HCT116 (cell line): ENCODE results near the gene G6PC3. TPM values are rescaled to one million over a fixed set of nuclear protein-coding genes. Genes with fewer than 3 reads are reported as not detected.

Experiments
- ATAC-seq: fragments of 200-7000 bp; cut with Tn5 transposase; 2 replicates; pipeline ENCODE4 v1.9.1; 2020; ENCODE audit warnings: mild to moderate bottlenecking, moderate library complexity
- BruUV-seq: library from RNA; stranded (reverse); fragments of 400-500 nt; replicated peaks from 2 replicates; lab custom pipeline; 2021; lab: Mats Ljungman, UMichigan
- CTCF ChIA-PET: fragments of 300-600 bp; sonication (Branson Sonifier 250); formaldehyde crosslinking; loops from one replicate; lab custom pipeline; 2021; ENCODE audit warnings: antibody characterized with exemption; lab: Charles Lee
- POLR2A ChIA-PET: fragments of 300-600, 350-600 bp; sonication (Branson Sonifier 250); formaldehyde crosslinking; loops from one replicate; lab custom pipeline; 2021; ENCODE audit warnings: antibody characterized with exemption; lab: Charles Lee
- RAD21 ChIA-PET, 2 experiments: fragments of 300-600 bp; sonication (Branson Sonifier 250); formaldehyde crosslinking; loops; one replicate each; lab custom pipeline; 2023; ENCODE audit warnings: low total read pairs in 2 of 2; ENCODE audit not compliant: uncharacterized antibody in 2 of 2, unreplicated experiment in 2 of 2, low non-redundant PET in 1 of 2; lab: Charles Lee
- DNase-seq: peaks from one replicate; pipeline ENCODE4 v3.0.0-alpha.2; 2010; ENCODE audit warnings: low read depth, low spot score
- H2AFZ ChIP-seq: fragments of 200-600 bp; shearing (Covaris generic), sonication (generic); 2 replicates; pipeline ENCODE4 v1.6.1; 2017; ENCODE audit warnings: low read depth, mixed run types, mixed read lengths, antibody characterized with exemption, low read length; ENCODE audit not compliant: poor library complexity, severe bottlenecking
- H3K27ac ChIP-seq: 2 replicates; pipeline ENCODE4 v1.5.1; 2012; ENCODE audit warnings: low read depth, low read length
- H3K27me3 ChIP-seq: fragments of 200-600 bp; sonication (generic); 2 replicates; pipeline ENCODE4 v1.6.1; 2016; ENCODE audit warnings: mixed run types, low read length, mixed read lengths; ENCODE audit not compliant: insufficient read depth
- H3K36me3 ChIP-seq, 2 experiments: fragments of 200-500 bp in 1 of 2; fragments of 200-600 bp in 1 of 2; sonication (Bioruptor generic) in 1 of 2; sonication (generic) in 1 of 2; 2 replicates each; pipeline versions ENCODE4 v1.5.1 to v1.6.1; 2014 to 2016; ENCODE audit warnings: low read length in 2 of 2, inconsistent platforms in 1 of 2, mixed read lengths in 1 of 2, mixed run types in 1 of 2; ENCODE audit not compliant: insufficient read depth in 2 of 2, control insufficient read depth in 1 of 2
- H3K4me1 ChIP-seq, 2 experiments: fragments of 200-600 bp in 1 of 2; sonication (generic) in 1 of 2; 2 replicates each; pipeline versions ENCODE4 v1.5.1 to v1.6.1; 2012 to 2017; ENCODE audit warnings: low read length in 2 of 2, inconsistent platforms in 1 of 2, mild to moderate bottlenecking in 1 of 2, mixed read lengths in 1 of 2, mixed run types in 1 of 2, moderate library complexity in 1 of 2; ENCODE audit not compliant: insufficient read depth in 2 of 2, control insufficient read depth in 1 of 2
- H3K4me2 ChIP-seq: fragments of 200-600 bp; sonication (generic); 2 replicates; pipeline ENCODE4 v1.6.1; 2017; ENCODE audit warnings: mixed run types, low read length, mixed read lengths
- H3K4me3 ChIP-seq, 2 experiments: fragments of 200-600 bp in 1 of 2; sonication (generic) in 1 of 2; replicated peaks in 1 of 2; 2 replicates each; pipeline ENCODE4 v1.5.1; 2011 to 2016; ENCODE audit warnings: low read length in 2 of 2, control low read depth in 1 of 2, low read depth in 1 of 2, mild to moderate bottlenecking in 1 of 2, mixed read lengths in 1 of 2, mixed run types in 1 of 2
- H3K79me2 ChIP-seq: fragments of 200-600 bp; sonication (generic); 2 replicates; pipeline ENCODE4 v1.6.1; 2017; ENCODE audit warnings: mild to moderate bottlenecking, mixed run types, low read length, moderate library complexity, mixed read lengths; ENCODE audit not compliant: insufficient read depth
- H3K9ac ChIP-seq: fragments of 200-600 bp; sonication (generic); 2 replicates; pipeline ENCODE4 v1.6.1; 2016; ENCODE audit warnings: low read length, mixed read lengths
- H3K9me2 ChIP-seq: fragments of 200-600 bp; sonication (generic), shearing (Covaris generic); 2 replicates; pipeline ENCODE4 v1.6.1; 2017; ENCODE audit warnings: mixed run types, mild to moderate bottlenecking, moderate library complexity; ENCODE audit not compliant: insufficient read depth
- H3K9me3 ChIP-seq, 2 experiments: fragments of 200-500 bp in 1 of 2; fragments of 200-600 bp in 1 of 2; sonication (Bioruptor generic) in 1 of 2; sonication (generic) in 1 of 2; 2 replicates each; pipeline ENCODE4 v1.6.1; 2014 to 2017; ENCODE audit warnings: low read length in 2 of 2, mixed read lengths in 2 of 2, inconsistent platforms in 1 of 2, low read depth in 1 of 2, mild to moderate bottlenecking in 1 of 2, mixed run types in 1 of 2, moderate library complexity in 1 of 2; ENCODE audit not compliant: control insufficient read depth in 1 of 2, insufficient read depth in 1 of 2
- H4K20me1 ChIP-seq: fragments of 200-600 bp; sonication (generic), shearing (Covaris generic); 2 replicates; pipeline ENCODE4 v1.6.1; 2017; ENCODE audit warnings: mixed run types, mild to moderate bottlenecking, moderate library complexity; ENCODE audit not compliant: insufficient read depth
- EGR1 ChIP-seq: IDR thresholded peaks from 2 replicates; pipeline ENCODE4 v1.6.1; 2012; ENCODE audit warnings: low read depth
- ELF1 ChIP-seq: IDR thresholded peaks from 2 replicates; pipeline ENCODE4 v1.6.1; 2012; ENCODE audit warnings: low read depth, borderline replicate concordance
- EZH2phosphoT487 ChIP-seq: fragments of 200-600 bp; IDR thresholded peaks from 2 replicates; pipeline ENCODE4 v1.6.1; 2018; ENCODE audit warnings: antibody characterized with exemption, borderline replicate concordance
- POLR2A ChIP-seq: IDR thresholded peaks from 2 replicates; pipeline ENCODE4 v1.7.0; 2011; ENCODE audit warnings: borderline replicate concordance; ENCODE audit not compliant: insufficient read depth, insufficient read length; ENCODE audit errors: extremely low read depth
- POLR2AphosphoS5 ChIP-seq: IDR thresholded peaks from 2 replicates; pipeline ENCODE4 v1.6.1; 2011; ENCODE audit warnings: mild to moderate bottlenecking, low read depth, low read length, moderate library complexity
- YY1 ChIP-seq: IDR thresholded peaks from 2 replicates; pipeline ENCODE4 v1.6.1; 2011; ENCODE audit warnings: low read length, low read depth, moderate library complexity, mild to moderate bottlenecking; ENCODE audit not compliant: insufficient replicate concordance; ENCODE audit errors: extremely low read depth
- intact Hi-C: fragments of 100-400 bp; cut with micrococcal nuclease; formaldehyde crosslinking; loops from 2 replicates; pipeline ENCODE4 v1.10.0; 2022
- total RNA-seq: library from RNA; stranded (reverse); gene quantifications from one replicate; pipeline ENCODE4 v1.2.1, GENCODE V29; 2021; ENCODE audit not compliant: unreplicated experiment
- TF ChIP-seq, protein P1 (sequence below): IDR thresholded peaks from 2 replicates; pipeline ENCODE4 v1.6.1; 2011; ENCODE audit warnings: mild to moderate bottlenecking, low read length, moderate library complexity; ENCODE audit not compliant: insufficient replicate concordance; ENCODE audit errors: extremely low read depth

Gene G6PC3
- total RNA-seq, 1 experiment from 2014 or later: 50.6 TPM

DNA sequence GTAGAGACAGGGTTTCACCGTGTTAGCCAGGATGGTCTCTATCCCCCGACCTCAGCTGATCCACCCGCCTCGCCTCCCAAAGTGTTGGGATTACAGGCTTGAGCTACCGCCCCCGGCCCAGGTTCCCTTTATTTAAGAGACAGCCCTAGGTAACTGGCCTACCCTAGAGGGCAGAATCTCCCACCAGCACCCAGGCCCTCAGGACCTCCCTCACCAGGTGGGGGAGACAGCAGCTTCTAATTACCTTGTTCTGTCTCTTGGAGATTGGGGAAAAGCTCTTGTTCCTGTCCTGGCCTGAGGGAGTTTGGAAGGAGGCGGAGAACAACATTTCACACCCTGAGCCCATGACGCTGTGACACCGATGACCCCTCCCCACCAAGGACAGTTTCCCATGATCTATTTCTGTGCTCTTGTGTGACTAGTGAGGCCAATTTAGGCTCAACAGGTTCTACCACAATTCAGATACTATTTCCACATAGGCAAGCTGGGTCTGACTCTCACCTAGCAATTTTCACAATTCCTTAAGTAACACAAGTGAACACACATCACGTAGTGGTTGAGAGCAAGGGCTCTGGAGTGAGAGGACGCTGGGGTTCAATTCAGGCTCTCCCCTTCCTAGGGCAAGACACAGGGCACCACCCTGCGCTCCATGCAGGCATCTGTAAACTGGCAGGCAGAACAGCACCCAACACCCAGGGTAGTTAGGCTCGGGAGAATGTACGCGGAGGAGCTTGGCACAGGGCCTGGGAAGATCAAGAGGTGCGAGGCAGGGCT is 32.5 kb downstream of the G6PC3 start:
- TF ChIP-seq ELF1 (no peak), YY1 (no peak), EZH2phosphoT487 (no peak), POLR2AphosphoS5 (no peak), EGR1 (no peak), POLR2A (no peak)
- TF ChIP-seq, protein P1, sequence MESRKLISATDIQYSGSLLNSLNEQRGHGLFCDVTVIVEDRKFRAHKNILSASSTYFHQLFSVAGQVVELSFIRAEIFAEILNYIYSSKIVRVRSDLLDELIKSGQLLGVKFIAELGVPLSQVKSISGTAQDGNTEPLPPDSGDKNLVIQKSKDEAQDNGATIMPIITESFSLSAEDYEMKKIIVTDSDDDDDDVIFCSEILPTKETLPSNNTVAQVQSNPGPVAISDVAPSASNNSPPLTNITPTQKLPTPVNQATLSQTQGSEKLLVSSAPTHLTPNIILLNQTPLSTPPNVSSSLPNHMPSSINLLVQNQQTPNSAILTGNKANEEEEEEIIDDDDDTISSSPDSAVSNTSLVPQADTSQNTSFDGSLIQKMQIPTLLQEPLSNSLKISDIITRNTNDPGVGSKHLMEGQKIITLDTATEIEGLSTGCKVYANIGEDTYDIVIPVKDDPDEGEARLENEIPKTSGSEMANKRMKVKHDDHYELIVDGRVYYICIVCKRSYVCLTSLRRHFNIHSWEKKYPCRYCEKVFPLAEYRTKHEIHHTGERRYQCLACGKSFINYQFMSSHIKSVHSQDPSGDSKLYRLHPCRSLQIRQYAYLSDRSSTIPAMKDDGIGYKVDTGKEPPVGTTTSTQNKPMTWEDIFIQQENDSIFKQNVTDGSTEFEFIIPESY: no peak
- ATAC-seq: no peak
- BruUV-seq: no TSS peak

More for the DNA sequence above, 32.5 kb downstream of the G6PC3 start:
- POLR2A ChIA-PET: interaction anchor here (0.9 kb wide), 1 partner anchor 8 kb away, joined by 4 read pairs; no protein-coding TSS in a partner anchor
- Histone ChIP-seq H3K79me2 (no peaks in the 10 kb centered on the region), H2AFZ (no peak overlapping the region), H3K9me3 (no peaks in the 10 kb centered on the region), H4K20me1 (no peaks in the 10 kb centered on the region), H3K27ac (no peak overlapping the region), H3K36me3 (peaks cover 0 to 2% of the 10 kb centered on the region in 2 experiments; a peak in 1 of 4 replicates), H3K9me2 (no peaks in the 10 kb centered on the region), H3K4me3 (no peak overlapping the region), H3K4me1 (peaks cover 4 to 15% of the 10 kb centered on the region in 2 experiments), H3K9ac (no peak overlapping the region), H3K4me2 (no peak overlapping the region), H3K27me3 (no peaks in the 10 kb centered on the region)
- CTCF ChIA-PET: no interaction called here
- intact Hi-C loops: no loop called here
- RAD21 ChIA-PET: no interaction called here
- no peak for DNase-seq
